Activated T-cell treated with anti-CD3 and anti-CD28 coated beads, Interleukin-2, amount 50 U/mL, for 72 hours (primary cell): ENCODE results near the gene VIPAS39. TPM values are rescaled to one million over a fixed set of nuclear protein-coding genes. Genes with fewer than 3 reads are reported as not detected.
A peak's percentile ranks its signal among the peaks of the same experiment; 100 is the strongest.
"Not testable (repeated sequence)": the region's sequence is repeated elsewhere in the genome, so short reads cannot be mapped to it uniquely, and the experiment has no call there.

Experiments used
- ATAC-seq, 2 donors: fragments of 150-1000 bp; cut with Tn5 transposase; replicated peaks in 1 of 2; 2 replicates each; pipeline ENCODE4 v1.10.0; 2021; ENCODE audit warnings: moderate library complexity in 2 of 2, mild to moderate bottlenecking in 1 of 2
- DNase-seq, 2 donors: peaks; one replicate each; pipeline ENCODE4 v3.0.0; 2021 to 2022; ENCODE audit warnings: mixed read lengths in 1 of 2
- H3K27ac Mint-ChIP-seq: one replicate; pipeline ENCODE4 v1.8.0; 2022; ENCODE audit warnings: mild to moderate bottlenecking, moderate library complexity, mixed read lengths
- H3K27me3 Mint-ChIP-seq: one replicate; pipeline ENCODE4 v1.8.0; 2022; ENCODE audit warnings: low read depth, mixed read lengths
- H3K36me3 Mint-ChIP-seq, 2 donors: one replicate each; pipeline ENCODE4 v1.8.0; 2022; ENCODE audit warnings: mixed read lengths in 2 of 2, mild to moderate bottlenecking in 1 of 2; ENCODE audit not compliant: insufficient read depth in 2 of 2
- H3K4me1 Mint-ChIP-seq: one replicate; pipeline ENCODE4 v1.8.0; 2022; ENCODE audit warnings: low read depth, mixed read lengths
- H3K4me3 Mint-ChIP-seq, 2 donors: one replicate each; pipeline ENCODE4 v1.8.0; 2022; ENCODE audit warnings: mild to moderate bottlenecking in 2 of 2, mixed read lengths in 2 of 2, moderate library complexity in 2 of 2
- H3K9me3 Mint-ChIP-seq, 2 donors: one replicate each; pipeline ENCODE4 v1.8.0; 2022; ENCODE audit warnings: mixed read lengths in 2 of 2
- total RNA-seq, 2 donors: library from RNA; stranded (reverse); gene quantifications; one replicate each; pipeline ENCODE4 v1.2.3, GENCODE V29; 2022

VIPAS39 gene
- total RNA-seq, 2 donors from 2014 or later = 18.9 to 25.5 TPM

DNA sequence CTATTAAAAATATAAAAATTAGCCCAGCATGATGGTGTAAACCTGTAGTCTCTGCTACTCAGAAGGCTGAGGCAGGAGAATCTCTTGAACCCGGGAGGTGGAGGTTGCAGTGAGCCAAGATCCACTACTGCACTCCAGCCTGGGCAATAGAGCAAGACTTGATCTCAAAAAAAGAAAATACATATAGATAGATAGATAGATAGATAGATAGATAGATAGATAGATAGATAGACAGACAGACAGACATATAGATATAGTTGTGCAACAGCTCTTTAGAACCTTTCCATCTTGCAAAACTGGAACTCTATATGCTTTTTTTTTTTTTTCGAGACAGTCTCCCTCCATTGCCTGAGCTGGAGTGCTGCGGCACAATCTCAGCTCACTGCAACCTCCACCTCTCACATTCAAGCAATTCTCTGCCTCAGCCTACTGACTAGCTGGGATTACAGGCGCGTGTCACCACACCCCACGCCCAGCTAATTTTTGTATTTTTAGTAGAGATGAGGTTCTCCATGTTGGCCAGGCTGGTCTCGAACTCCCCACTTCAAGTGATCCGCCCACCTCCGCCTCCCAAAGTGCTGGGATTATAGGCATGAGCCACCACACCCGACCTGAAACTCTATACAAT is 41.9 kb downstream of the VIPAS39 start:
- H3K27me3 Mint-ChIP-seq, DNase-seq, H3K4me1 Mint-ChIP-seq, H3K4me3 Mint-ChIP-seq, ATAC-seq, H3K9me3 Mint-ChIP-seq, H3K27ac Mint-ChIP-seq: not testable (repeated sequence)
- H3K36me3 Mint-ChIP-seq = peaks cover 7 to 10% of the 10 kb centered on the region in 2 donors

GRCh38 chr14:77409131-77409533 is 48.3 kb downstream of the VIPAS39 start:
- DNase-seq (no peak), ATAC-seq (no peak)
- Mint-ChIP-seq H3K27me3 (no peaks in the 10 kb centered on the region), H3K4me1 (peaks cover 17% of the 10 kb centered on the region), H3K9me3 (no peaks in the 10 kb centered on the region), H3K36me3 (peaks cover 0 to 1% of the 10 kb centered on the region in 2 donors), H3K27ac (no peak overlapping the region), H3K4me3 (no peak overlapping the region)

DNA sequence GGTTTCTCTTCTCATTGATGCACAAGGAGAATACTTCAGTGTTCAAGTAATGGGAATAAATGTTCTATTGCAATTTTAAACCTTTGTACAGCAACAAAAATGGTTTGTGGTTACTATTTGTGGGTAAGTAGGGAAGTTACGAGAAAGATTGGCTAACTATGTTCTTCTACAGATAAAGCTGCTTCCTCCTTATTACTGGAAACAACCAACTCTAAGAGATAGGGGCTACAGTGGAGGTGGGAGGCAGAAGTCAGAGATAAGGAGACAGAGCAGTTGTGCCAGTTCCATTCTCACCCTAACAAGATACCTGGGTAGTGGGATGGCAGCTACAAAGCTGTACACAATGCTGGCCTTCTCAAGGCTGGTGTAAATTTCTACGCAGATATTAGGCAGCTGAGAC is 50.2 kb downstream of the VIPAS39 start:
- peak overlapping the region; percentile 22 for H3K27ac Mint-ChIP-seq
- peaks cover 17% of the 10 kb centered on the region for H3K4me1 Mint-ChIP-seq
- no peak overlapping the region for H3K4me3 Mint-ChIP-seq
- H3K27me3 Mint-ChIP-seq = no peaks in the 10 kb centered on the region
- no peaks in the 10 kb centered on the region for H3K9me3 Mint-ChIP-seq
- DNase-seq (no peak), ATAC-seq (no peak)
- H3K36me3 Mint-ChIP-seq = no peaks in the 10 kb centered on the region

- Mint-ChIP-seq H3K27ac (no peak overlapping the region), H3K27me3 (no peaks in the 10 kb centered on the region)
- ATAC-seq = peak; percentile 17 to 31
These were observed 50.7 kb downstream of the VIPAS39 start for GRCh38 chr14:77406718-77407117.

DNA sequence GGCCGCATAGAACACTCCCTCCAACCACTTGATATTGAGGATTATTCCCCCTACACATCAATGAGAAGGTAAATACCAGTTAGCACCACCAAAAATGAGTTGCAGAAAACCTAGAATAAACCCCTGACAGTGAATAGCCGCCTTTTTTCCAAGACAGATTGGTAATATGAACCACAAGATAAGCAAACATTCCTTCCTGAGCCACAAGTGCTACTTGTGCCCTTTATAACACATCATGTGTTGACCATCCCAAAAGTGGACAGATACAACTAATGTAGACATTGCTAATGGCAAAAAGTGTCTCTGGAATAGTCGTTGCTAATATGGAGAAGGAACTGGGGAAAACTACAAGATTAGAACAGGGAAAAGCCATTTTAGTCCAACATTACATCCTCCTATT is 51.3 kb downstream of the VIPAS39 start:
- no peak overlapping the region for H3K4me3 Mint-ChIP-seq
- H3K4me1 Mint-ChIP-seq = peaks cover 17% of the 10 kb centered on the region
- no peaks in the 10 kb centered on the region for H3K9me3 Mint-ChIP-seq
- H3K36me3 Mint-ChIP-seq = no peaks in the 10 kb centered on the region
- H3K27ac Mint-ChIP-seq = no peak overlapping the region
- ATAC-seq (no peak), DNase-seq (no peak)
- no peaks in the 10 kb centered on the region for H3K27me3 Mint-ChIP-seq

More at GRCh38 chr14:77406718-77407117, 50.7 kb downstream of the VIPAS39 start:
- Mint-ChIP-seq H3K4me3 (no peak overlapping the region), H3K4me1 (peaks cover 17% of the 10 kb centered on the region), H3K9me3 (no peaks in the 10 kb centered on the region), H3K36me3 (no peaks in the 10 kb centered on the region)
- DNase-seq = no peak

- ATAC-seq (no peak), DNase-seq (no peak)
- no peaks in the 10 kb centered on the region for H3K36me3 Mint-ChIP-seq
- H3K27ac Mint-ChIP-seq = no peak overlapping the region
- H3K4me1 Mint-ChIP-seq = peaks cover 17% of the 10 kb centered on the region
- no peaks in the 10 kb centered on the region for H3K9me3 Mint-ChIP-seq
- H3K4me3 Mint-ChIP-seq = no peak overlapping the region
- H3K27me3 Mint-ChIP-seq = no peaks in the 10 kb centered on the region
These were observed 53.6 kb downstream of the VIPAS39 start for GRCh38 chr14:77403768-77404167.

GRCh38 chr14:77400216-77400615 is 57.2 kb downstream of the VIPAS39 start:
- Mint-ChIP-seq H3K9me3 (no peaks in the 10 kb centered on the region), H3K27ac (no peak overlapping the region), H3K36me3 (peaks cover 0 to 3% of the 10 kb centered on the region in 2 donors), H3K27me3 (no peaks in the 10 kb centered on the region), H3K4me3 (no peak overlapping the region), H3K4me1 (no peaks in the 10 kb centered on the region)
- no peak for ATAC-seq
- DNase-seq = no peak

DNA sequence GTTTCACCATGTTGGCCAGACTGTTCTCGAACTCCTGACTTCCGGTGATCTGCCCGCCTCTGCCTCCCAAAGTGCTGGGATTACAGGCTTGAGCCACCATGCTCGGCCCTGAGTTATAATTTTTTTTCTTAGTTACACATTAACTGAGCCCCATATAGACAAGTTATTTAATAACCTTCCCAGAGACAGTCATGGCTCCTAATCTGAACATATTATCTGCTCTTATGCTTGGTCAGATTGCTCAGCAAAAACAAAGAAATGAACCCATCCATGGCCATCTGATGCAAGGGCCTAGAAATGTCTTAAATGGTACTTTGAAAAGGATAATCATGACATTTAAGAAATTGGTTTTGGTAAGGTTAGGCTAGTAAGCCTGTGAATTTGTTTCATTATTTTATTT is 67.2 kb downstream of the VIPAS39 start:
- Mint-ChIP-seq H3K9me3 (no peaks in the 10 kb centered on the region), H3K27ac (no peak overlapping the region), H3K36me3 (peaks cover 0 to 1% of the 10 kb centered on the region in 2 donors), H3K4me3 (no peak overlapping the region), H3K4me1 (no peaks in the 10 kb centered on the region), H3K27me3 (no peaks in the 10 kb centered on the region)
- ATAC-seq (no peak), DNase-seq (no peak)

DNA sequence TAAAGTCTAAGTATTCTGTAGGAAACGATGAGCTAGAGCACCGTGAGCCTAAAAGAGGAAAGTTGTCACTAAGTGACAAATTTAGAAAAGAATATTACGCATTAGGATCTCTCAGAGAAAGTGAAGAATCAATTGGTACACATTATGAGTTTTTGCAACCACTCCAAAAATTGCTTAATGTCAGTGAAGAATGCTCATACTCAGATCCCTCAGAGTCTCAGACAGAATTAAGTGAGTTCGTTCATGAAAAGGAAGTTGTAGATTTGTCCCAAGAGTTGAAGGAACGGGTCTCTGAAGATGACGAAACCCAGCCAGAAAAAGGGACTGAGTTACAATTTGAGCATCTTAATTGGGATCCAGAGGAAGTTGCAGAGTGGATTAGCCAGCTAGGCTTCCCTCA is 78.7 kb downstream of the VIPAS39 start:
- H3K36me3 Mint-ChIP-seq = peaks cover 3 to 9% of the 10 kb centered on the region in 2 donors
- DNase-seq (no peak), ATAC-seq (no peak)
- H3K27ac Mint-ChIP-seq = no peak overlapping the region
- no peak overlapping the region for H3K4me3 Mint-ChIP-seq
- no peaks in the 10 kb centered on the region for H3K27me3 Mint-ChIP-seq
- peaks cover 26% of the 10 kb centered on the region for H3K4me1 Mint-ChIP-seq
- H3K9me3 Mint-ChIP-seq = peaks cover 0 to 2% of the 10 kb centered on the region in 2 donors

GRCh38 chr14:77377502-77377844 is 79.9 kb downstream of the VIPAS39 start:
- DNase-seq = no peak
- no peak overlapping the region for H3K4me3 Mint-ChIP-seq
- no peak overlapping the region for H3K27ac Mint-ChIP-seq
- H3K4me1 Mint-ChIP-seq = peaks cover 38% of the 10 kb centered on the region
- H3K9me3 Mint-ChIP-seq = peaks cover 0 to 2% of the 10 kb centered on the region in 2 donors
- ATAC-seq = peak in 1 of 2 donors; percentile 1
- H3K27me3 Mint-ChIP-seq = no peaks in the 10 kb centered on the region
- H3K36me3 Mint-ChIP-seq = peaks cover 3 to 12% of the 10 kb centered on the region in 2 donors

DNA sequence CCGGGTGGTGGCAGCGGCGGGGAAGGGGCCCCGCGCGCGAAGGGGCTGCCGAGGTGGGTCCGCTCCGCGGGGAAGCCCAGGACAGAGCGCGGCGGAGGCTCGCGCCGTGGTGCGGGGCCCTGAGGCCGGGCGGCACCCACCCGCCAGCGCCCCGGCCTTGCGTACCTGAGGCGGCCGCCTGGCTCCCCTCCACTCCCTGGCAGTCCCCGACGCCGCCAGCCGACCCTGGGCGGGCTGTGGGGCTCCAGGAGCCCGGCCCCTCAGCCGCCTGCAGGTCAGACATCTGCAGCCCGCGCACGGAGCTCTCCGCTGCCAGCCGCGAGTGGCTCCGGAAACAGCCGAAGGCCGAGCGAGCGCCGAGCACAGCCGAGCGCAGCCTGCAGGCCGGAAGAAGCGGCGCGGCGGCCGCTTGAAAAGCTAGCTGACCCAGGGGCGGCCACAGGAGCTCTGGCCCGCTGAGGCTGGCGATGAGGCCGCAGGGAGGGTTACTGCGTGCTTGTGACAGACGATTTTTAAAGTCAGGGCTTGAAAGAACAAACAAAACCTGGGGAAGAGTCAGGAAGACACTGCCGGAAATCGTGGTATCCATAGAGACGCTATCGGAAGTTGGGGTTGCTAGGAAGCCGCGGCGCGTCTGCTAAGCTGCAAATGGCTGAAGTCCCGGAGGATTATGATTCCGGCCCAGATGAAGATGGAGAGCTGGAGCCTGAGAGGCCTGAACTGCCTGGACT is 80.5 kb downstream of the VIPAS39 start, which contains the start of the genes SAMD15 and TMED8:
Gene SAMD15 (plus strand): TSS at position 609 of the 731 bp plus-strand sequence. CDS start 40 bp downstream, at position 649.
Gene TMED8 (minus strand): TSS at position 324 of the 731 bp plus-strand sequence. CDS start 41 bp downstream, at position 283.
- peaks cover 3 to 12% of the 10 kb centered on the region in 2 donors for H3K36me3 Mint-ChIP-seq
- peak; percentile 85 to 87 for DNase-seq
- no peaks in the 10 kb centered on the region for H3K27me3 Mint-ChIP-seq
- ATAC-seq = peak; percentile 95 to 97
- peaks cover 0 to 2% of the 10 kb centered on the region in 2 donors for H3K9me3 Mint-ChIP-seq
- peak within 1 kb of the TSS; percentile 89 for H3K27ac Mint-ChIP-seq
- no peak within 1 kb of the TSS for H3K4me3 Mint-ChIP-seq
- peaks cover 42% of the 10 kb centered on the region for H3K4me1 Mint-ChIP-seq
